Panc1 (cell line): ENCODE results near the gene CCDC177. TPM values are rescaled to one million over a fixed set of nuclear protein-coding genes. Genes with fewer than 3 reads are reported as not detected.

Source experiments
- ATAC-seq: fragments of 200-7000 bp; cut with Tn5 transposase; 2 replicates; pipeline ENCODE4 v1.9.1; 2020; ENCODE audit warnings: mild to moderate bottlenecking, moderate library complexity
- BruUV-seq: library from RNA; stranded (reverse); fragments of 400-500 nt; replicated peaks from 2 replicates; lab custom pipeline; 2021; lab: Mats Ljungman, UMichigan
- CTCF ChIA-PET: fragments of 300-600 bp; sonication (Branson Sonifier 250); formaldehyde crosslinking; loops from one replicate; lab custom pipeline; 2022; ENCODE audit warnings: antibody characterized with exemption; lab: Charles Lee
- POLR2A ChIA-PET: fragments of 300-600 bp; sonication (Branson Sonifier 250); formaldehyde crosslinking; loops from one replicate; lab custom pipeline; 2022; ENCODE audit warnings: antibody characterized with exemption; lab: Charles Lee
- DNase-seq: peaks from one replicate; pipeline ENCODE4 v3.0.0-alpha.2; 2010; ENCODE audit warnings: low read depth, low spot score
- H3K27ac ChIP-seq: 2 replicates; pipeline ENCODE4 v1.5.1; 2011; ENCODE audit warnings: mild to moderate bottlenecking, low read length, inconsistent platforms
- H3K27me3 ChIP-seq: fragments of 200-500 bp; sonication (Bioruptor generic); 2 replicates; pipeline ENCODE4 v1.6.0; 2014; ENCODE audit warnings: low read length, inconsistent platforms; ENCODE audit not compliant: control insufficient read depth, insufficient read depth
- H3K36me3 ChIP-seq: fragments of 200-500 bp; sonication (Bioruptor generic); 2 replicates; pipeline ENCODE4 v1.5.1; 2014; ENCODE audit warnings: inconsistent platforms, mild to moderate bottlenecking, low read length, moderate library complexity; ENCODE audit not compliant: control insufficient read depth, insufficient read depth
- H3K4me1 ChIP-seq: 2 replicates; pipeline ENCODE4 v1.5.1; 2011; ENCODE audit warnings: inconsistent platforms, mild to moderate bottlenecking, low read length, moderate library complexity; ENCODE audit not compliant: control insufficient read depth, insufficient read depth
- H3K4me3 ChIP-seq, 2 experiments: 2 replicates each; pipeline ENCODE4 v1.5.1; 2011 to 2012; ENCODE audit warnings: low read depth in 2 of 2, low read length in 2 of 2, mild to moderate bottlenecking in 2 of 2, inconsistent platforms in 1 of 2, moderate library complexity in 1 of 2
- H3K9me3 ChIP-seq: fragments of 200-500 bp; sonication (Bioruptor generic); 2 replicates; pipeline ENCODE4 v1.5.1; 2014; ENCODE audit warnings: low read depth, mild to moderate bottlenecking, inconsistent platforms, low read length, moderate library complexity; ENCODE audit not compliant: control insufficient read depth, insufficient read depth
- CTCF ChIP-seq: fragments of 450-650 bp; IDR thresholded peaks from 2 replicates; pipeline ENCODE4 v1.5.1; 2017; ENCODE audit warnings: mild to moderate bottlenecking
- POLR2AphosphoS5 ChIP-seq: IDR thresholded peaks from 2 replicates; pipeline ENCODE4 v1.6.1; 2012; ENCODE audit warnings: mild to moderate bottlenecking, low read depth, low read length, moderate library complexity
- SIN3A ChIP-seq: IDR thresholded peaks from 2 replicates; pipeline ENCODE4 v1.6.1; 2012; ENCODE audit warnings: low read depth, mild to moderate bottlenecking, low read length, moderate library complexity, borderline replicate concordance; ENCODE audit not compliant: insufficient read depth
- TCF7L2 ChIP-seq: IDR thresholded peaks from 2 replicates; pipeline ENCODE4 v1.6.1; 2011; ENCODE audit warnings: mild to moderate bottlenecking, low read depth, low read length, inconsistent platforms
- in situ Hi-C: cut with HindIII; loops from 2 replicates; pipeline ENCODE4 v1.10.0; 2016; ENCODE audit warnings: low sequenced_read_pairs, low pct_unique_long_range_greater_than_20kb
- intact Hi-C: fragments of 100-400 bp; cut with micrococcal nuclease; formaldehyde crosslinking; loops from one replicate; pipeline ENCODE4 v1.10.0; 2022; ENCODE audit not compliant: unreplicated experiment
- total RNA-seq: library from RNA; stranded (reverse); gene quantifications from one replicate; pipeline ENCODE4 v1.2.1, GENCODE V29; 2021; ENCODE audit not compliant: unreplicated experiment
- TF ChIP-seq, protein P1 (sequence below), 2 experiments: IDR thresholded peaks; 2 replicates each; pipeline ENCODE4 v1.6.1; 2011 to 2012; ENCODE audit warnings: low read depth in 2 of 2, control low read depth in 1 of 2, low read length in 1 of 2, mild to moderate bottlenecking in 1 of 2, moderate library complexity in 1 of 2; ENCODE audit not compliant: insufficient read depth in 1 of 2

The CCDC177 gene
- total RNA-seq, 1 experiment from 2014 or later: not detected

DNA sequence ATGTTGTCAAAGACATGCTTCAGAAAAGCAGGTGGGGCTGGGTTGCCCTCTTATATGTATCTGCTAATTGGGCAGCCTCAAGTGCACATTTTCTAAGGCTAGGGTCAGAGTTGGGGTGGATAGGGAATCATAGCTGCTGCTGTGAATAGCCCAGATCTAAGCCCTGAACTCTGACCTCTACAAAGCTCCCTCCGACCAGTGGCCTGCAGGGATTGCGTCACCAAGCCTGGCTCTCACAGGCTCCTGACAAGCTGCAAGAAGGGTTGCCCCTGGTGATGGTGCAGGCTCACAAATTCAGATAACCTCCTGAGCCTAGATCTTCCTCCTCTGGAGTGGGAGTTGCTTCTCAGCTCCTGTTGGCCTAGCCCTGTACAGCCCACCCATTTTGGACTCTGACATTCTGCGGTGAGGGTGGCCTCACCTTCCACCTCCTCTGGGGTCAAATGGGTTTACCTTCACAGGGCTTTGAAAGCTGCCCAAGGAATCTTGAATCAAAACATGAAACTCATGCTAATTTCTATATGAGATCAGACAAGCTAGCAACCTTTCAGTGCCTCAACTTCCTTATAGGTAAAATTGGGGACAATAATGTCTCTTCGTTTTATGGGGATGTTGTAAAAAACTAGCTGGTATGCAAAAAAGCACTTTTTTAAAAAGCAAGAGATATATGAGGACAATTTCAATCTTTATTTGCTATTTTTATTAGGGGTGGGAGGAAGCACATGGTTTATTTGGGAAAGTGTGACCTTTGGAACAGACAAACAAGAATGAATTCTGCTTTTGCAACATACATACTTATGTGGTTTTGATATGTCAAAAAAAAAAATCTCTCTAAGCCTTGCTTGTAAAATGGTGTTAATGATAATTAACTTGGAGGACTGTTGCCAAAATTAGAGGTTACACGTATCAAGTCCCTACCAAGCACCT lies 31.9 kb upstream of the CCDC177 start:
- in situ Hi-C loops: no loop called here

DNA sequence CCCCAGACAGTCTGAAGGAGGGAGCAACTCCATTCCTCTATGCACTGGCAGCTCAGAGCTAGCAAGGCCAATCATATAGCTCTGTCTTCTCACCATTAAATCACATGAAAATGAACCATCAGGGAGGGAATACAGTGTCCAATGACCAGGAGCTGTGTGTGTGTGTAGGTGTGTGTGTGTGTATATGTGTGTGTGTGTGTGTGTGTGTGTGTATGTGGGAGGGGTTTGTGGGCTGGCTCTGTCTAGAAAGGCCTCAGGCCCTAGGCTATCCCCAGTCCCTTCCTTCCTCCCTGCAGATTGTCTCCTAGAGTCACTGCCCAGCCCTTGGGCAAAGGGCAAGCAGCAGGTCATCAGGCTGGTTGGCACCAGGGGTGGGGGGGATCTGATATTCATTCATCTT lies 31.1 kb upstream of the CCDC177 start:
- Histone ChIP-seq H3K4me3 (no peak overlapping the region), H3K36me3 (no peaks in the 10 kb centered on the region; the same call in 1 of the 2 replicates), H3K4me1 (peaks cover 5% of the 10 kb centered on the region; the same call in 1 of the 2 replicates), H3K27ac (no peak overlapping the region), H3K9me3 (no peaks in the 10 kb centered on the region), H3K27me3 (no peaks in the 10 kb centered on the region)
- DNase-seq (no peak), ATAC-seq (no peak)
- in situ Hi-C loops (no loop called here), intact Hi-C loops (no loop called here)
- TF ChIP-seq TCF7L2: no peak
- CTCF ChIA-PET: no interaction called here
- no TSS peak for BruUV-seq
- POLR2A ChIA-PET: no interaction called here

More for the DNA sequence above, 31.9 kb upstream of the CCDC177 start:
- no peaks in the 10 kb centered on the region; the same call in 1 of the 2 replicates for H3K36me3 ChIP-seq
- TF ChIP-seq CTCF (no peak), SIN3A (no peak), POLR2AphosphoS5 (no peak), TCF7L2 (no peak)
- TF ChIP-seq, protein P1, sequence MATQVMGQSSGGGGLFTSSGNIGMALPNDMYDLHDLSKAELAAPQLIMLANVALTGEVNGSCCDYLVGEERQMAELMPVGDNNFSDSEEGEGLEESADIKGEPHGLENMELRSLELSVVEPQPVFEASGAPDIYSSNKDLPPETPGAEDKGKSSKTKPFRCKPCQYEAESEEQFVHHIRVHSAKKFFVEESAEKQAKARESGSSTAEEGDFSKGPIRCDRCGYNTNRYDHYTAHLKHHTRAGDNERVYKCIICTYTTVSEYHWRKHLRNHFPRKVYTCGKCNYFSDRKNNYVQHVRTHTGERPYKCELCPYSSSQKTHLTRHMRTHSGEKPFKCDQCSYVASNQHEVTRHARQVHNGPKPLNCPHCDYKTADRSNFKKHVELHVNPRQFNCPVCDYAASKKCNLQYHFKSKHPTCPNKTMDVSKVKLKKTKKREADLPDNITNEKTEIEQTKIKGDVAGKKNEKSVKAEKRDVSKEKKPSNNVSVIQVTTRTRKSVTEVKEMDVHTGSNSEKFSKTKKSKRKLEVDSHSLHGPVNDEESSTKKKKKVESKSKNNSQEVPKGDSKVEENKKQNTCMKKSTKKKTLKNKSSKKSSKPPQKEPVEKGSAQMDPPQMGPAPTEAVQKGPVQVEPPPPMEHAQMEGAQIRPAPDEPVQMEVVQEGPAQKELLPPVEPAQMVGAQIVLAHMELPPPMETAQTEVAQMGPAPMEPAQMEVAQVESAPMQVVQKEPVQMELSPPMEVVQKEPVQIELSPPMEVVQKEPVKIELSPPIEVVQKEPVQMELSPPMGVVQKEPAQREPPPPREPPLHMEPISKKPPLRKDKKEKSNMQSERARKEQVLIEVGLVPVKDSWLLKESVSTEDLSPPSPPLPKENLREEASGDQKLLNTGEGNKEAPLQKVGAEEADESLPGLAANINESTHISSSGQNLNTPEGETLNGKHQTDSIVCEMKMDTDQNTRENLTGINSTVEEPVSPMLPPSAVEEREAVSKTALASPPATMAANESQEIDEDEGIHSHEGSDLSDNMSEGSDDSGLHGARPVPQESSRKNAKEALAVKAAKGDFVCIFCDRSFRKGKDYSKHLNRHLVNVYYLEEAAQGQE (IDR thresholded peaks at IDR 0.05; ENCODE audit: insufficient read depth in 1 of 2, low read depth in 2 of 2, low read length in 1 of 2): no peak
- ChIA-PET POLR2A (no interaction called here), CTCF (no interaction called here)
- H3K4me3 ChIP-seq: no peak overlapping the region
- H3K9me3 ChIP-seq: no peaks in the 10 kb centered on the region
- ATAC-seq (no peak), DNase-seq (no peak)
- H3K27me3 ChIP-seq: no peaks in the 10 kb centered on the region
- intact Hi-C loops: no loop called here
- H3K27ac ChIP-seq: no peak overlapping the region
- H3K4me1 ChIP-seq: peaks cover 5% of the 10 kb centered on the region; the same call in 1 of the 2 replicates
- BruUV-seq: no TSS peak

GRCh38 chr14:69600304-69600891 lies 25.7 kb upstream of the CCDC177 start:
- ATAC-seq (no peak), DNase-seq (no peak)
- TF ChIP-seq CTCF: no peak
- no peak for TF ChIP-seq TCF7L2
- TF ChIP-seq POLR2AphosphoS5: no peak
- TF ChIP-seq, protein P1 (IDR thresholded peaks at IDR 0.05; ENCODE audit: insufficient read depth in 1 of 2, low read depth in 2 of 2, low read length in 1 of 2): no peak
- no peak for TF ChIP-seq SIN3A
- ChIA-PET POLR2A (no interaction called here), CTCF (no interaction called here)
- Histone ChIP-seq H3K9me3 (no peaks in the 10 kb centered on the region), H3K4me1 (no peaks in the 10 kb centered on the region), H3K27ac (no peak overlapping the region), H3K27me3 (no peaks in the 10 kb centered on the region), H3K4me3 (no peak overlapping the region), H3K36me3 (no peaks in the 10 kb centered on the region)
- intact Hi-C loops (no loop called here), in situ Hi-C loops (no loop called here)
- BruUV-seq: no TSS peak
